HepG2 (cell line): Measurements from ENCODE around the gene CMIP. TPM values are rescaled to one million over a fixed set of nuclear protein-coding genes. Genes with fewer than 3 reads are reported as not detected.
A peak's percentile ranks its signal among the peaks of the same experiment; 100 is the strongest.

Experiments used
- ARID4A ChIP-seq: sonication (generic); formaldehyde crosslinking; IDR thresholded peaks from 2 replicates; pipeline ENCODE4 v1.5.0; 2020; ENCODE audit warnings: mild to moderate bottlenecking, missing genetic modification reagents, borderline replicate concordance
- ATRX ChIP-seq: sonication (generic); formaldehyde crosslinking; IDR thresholded peaks from 2 replicates; pipeline ENCODE4 v1.4.0; 2020; ENCODE audit warnings: missing genetic modification reagents, borderline replicate concordance
- CBFB ChIP-seq: sonication (generic); formaldehyde crosslinking; IDR thresholded peaks from 2 replicates; pipeline ENCODE4 v1.4.0; 2020; ENCODE audit warnings: missing genetic modification reagents
- CEBPB ChIP-seq: IDR thresholded peaks from 2 replicates; pipeline ENCODE4 v1.6.1; 2011; ENCODE audit warnings: low read depth, low read length, improper control_type of control experiment, borderline replicate concordance
- GABPB1 ChIP-seq: IDR thresholded peaks from 2 replicates; pipeline ENCODE4 v1.6.1; 2016; ENCODE audit warnings: mild to moderate bottlenecking, missing genetic modification reagents, moderate library complexity, missing compliant biosample characterization
- JUN ChIP-seq: sonication (generic); formaldehyde crosslinking; IDR thresholded peaks from 2 replicates; pipeline ENCODE4 v1.4.0; 2020; ENCODE audit warnings: mild to moderate bottlenecking, missing genetic modification reagents
- NFKB2 ChIP-seq: sonication (generic); formaldehyde crosslinking; IDR thresholded peaks from 2 replicates; pipeline ENCODE4 v1.4.0; 2020; ENCODE audit warnings: missing genetic modification reagents, borderline replicate concordance
- PAX8 ChIP-seq: sonication (generic); formaldehyde crosslinking; IDR thresholded peaks from 2 replicates; pipeline ENCODE4 v1.8.0; 2022; ENCODE audit warnings: mild to moderate bottlenecking, missing genetic modification reagents, borderline replicate concordance
- RFXAP ChIP-seq: sonication (generic); formaldehyde crosslinking; IDR thresholded peaks from 2 replicates; pipeline ENCODE4 v1.4.0; 2020; ENCODE audit warnings: missing genetic modification reagents, borderline replicate concordance
- SRF ChIP-seq: IDR thresholded peaks from 2 replicates; pipeline ENCODE4 v1.6.1; 2011; ENCODE audit warnings: mild to moderate bottlenecking, low read depth, low read length, moderate library complexity
- ZBTB43 ChIP-seq: sonication (generic); formaldehyde crosslinking; conservative IDR thresholded peaks from 2 replicates; pipeline ENCODE4 v1.4.0; 2020; ENCODE audit warnings: missing genetic modification reagents
- ZNF33B ChIP-seq: sonication (generic); formaldehyde crosslinking; IDR thresholded peaks from 2 replicates; pipeline ENCODE4 v1.5.1; 2020; ENCODE audit warnings: mild to moderate bottlenecking, missing genetic modification reagents
- ZNF841 ChIP-seq: sonication (generic); formaldehyde crosslinking; IDR thresholded peaks from 2 replicates; pipeline ENCODE4 v1.8.1; 2023; ENCODE audit warnings: missing genetic modification reagents, borderline replicate concordance
- ZNF878 ChIP-seq: sonication (generic); formaldehyde crosslinking; IDR thresholded peaks from 2 replicates; pipeline ENCODE4 v1.8.1; 2023; ENCODE audit warnings: mild to moderate bottlenecking, missing genetic modification reagents, moderate library complexity
- ZSCAN29 ChIP-seq: sonication (generic); formaldehyde crosslinking; conservative IDR thresholded peaks from 2 replicates; pipeline ENCODE4 v1.4.0; 2020; ENCODE audit warnings: mild to moderate bottlenecking, missing genetic modification reagents
- polyA plus RNA-seq, 8 experiments: library from polyadenylated mRNA; depleted of rRNA in 3 of 8; stranded (reverse) in 7 of 8; unstranded in 1 of 8; fragments of >200 nt; fragmentation: Illumina TruSeq in 4 of 8; extraction: Trizol in 4 of 8; gene quantifications; 2 replicates each; pipeline versions ENCODE4 v1.2.1 to v1.2.3, GENCODE V29; 2011 to 2016; ENCODE audit warnings: low read depth in 4 of 8, missing spikeins in 1 of 8, mixed read lengths in 1 of 8; ENCODE audit not compliant: insufficient read depth in 1 of 8
- total RNA-seq, 5 experiments: library from RNA; depleted of rRNA; stranded (reverse); fragments of >200 nt; fragmentation: Illumina TruSeq; extraction: Trizol; gene quantifications; 2 replicates each; pipeline ENCODE4 v1.2.3, GENCODE V29; 2016; ENCODE audit warnings: low read depth in 1 of 5
- TF ChIP-seq, protein P1 (sequence below): sonication (generic); formaldehyde crosslinking; IDR thresholded peaks from 2 replicates; pipeline ENCODE4 v1.4.0; 2020; ENCODE audit warnings: missing genetic modification reagents
- TF ChIP-seq, protein P2 (sequence below): sonication (generic); formaldehyde crosslinking; IDR thresholded peaks from 2 replicates; pipeline ENCODE4 v1.4.0; 2020; ENCODE audit warnings: low read depth, missing genetic modification reagents

The CMIP gene
- total and polyA plus RNA-seq, 2 of the 13 experiments (the other 11 are each of a cell fraction or from before 2014, with no cell fraction given): 10.9 to 18.1 TPM

DNA sequence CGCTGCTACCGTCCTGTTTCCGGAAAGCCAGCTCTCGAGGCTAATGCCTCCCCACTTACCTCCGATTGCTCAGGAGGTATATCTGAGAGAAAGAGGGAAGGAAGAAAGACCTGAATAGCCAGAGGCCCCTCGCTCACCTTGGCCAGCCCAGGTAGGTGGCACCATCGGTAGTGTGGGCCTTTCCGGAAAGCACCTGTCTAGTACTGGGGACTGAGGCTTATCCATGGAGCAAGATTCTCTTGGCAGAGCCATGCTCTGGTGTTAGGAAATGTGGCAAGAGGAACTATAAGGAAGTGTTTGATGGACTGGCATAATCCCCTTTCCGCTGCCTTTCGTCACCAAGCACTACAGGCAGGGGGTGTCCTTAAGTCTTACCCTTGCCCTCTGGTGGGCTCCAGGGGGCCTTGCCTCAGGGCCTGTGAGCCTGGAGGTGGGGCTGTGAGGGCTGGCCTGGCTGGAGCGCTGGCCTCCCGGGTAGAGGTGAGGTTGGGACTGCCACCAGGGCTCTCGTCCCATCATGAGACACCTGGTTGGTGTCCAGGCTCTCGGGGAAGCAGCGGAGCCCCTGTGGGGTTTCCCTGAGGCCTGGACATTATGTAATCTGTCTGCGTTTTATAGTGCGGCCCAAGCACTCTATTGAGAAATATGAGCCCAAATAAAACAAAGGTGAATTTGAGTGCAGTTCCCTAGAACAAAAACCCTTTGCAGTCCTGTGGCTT is 2.9 kb downstream of the CMIP start (continued):
- TF ChIP-seq ZNF878 (CRISPR knock-in tag) (no peak), ZBTB43 (no peak), ARID4A (CRISPR knock-in tag) (no peak), SRF (no peak), ATRX (CRISPR knock-in tag) (no peak), CEBPB (peak; percentile 45; the same call in 1 of the 2 replicates), ZSCAN29 (CRISPR knock-in tag) (no peak), JUN (CRISPR knock-in tag) (no peak), NFKB2 (CRISPR knock-in tag) (no peak), ZNF33B (CRISPR knock-in tag) (no peak), GABPB1 (CRISPR knock-in tag) (peak; percentile 43; the same call in 1 of the 2 replicates), PAX8 (CRISPR knock-in tag) (no peak), ZNF841 (no peak), CBFB (CRISPR knock-in tag) (0 out of 2 replicates have a peak, but pooled peaks have one; percentile 33), RFXAP (CRISPR knock-in tag) (no peak)
- TF ChIP-seq, protein P1, sequence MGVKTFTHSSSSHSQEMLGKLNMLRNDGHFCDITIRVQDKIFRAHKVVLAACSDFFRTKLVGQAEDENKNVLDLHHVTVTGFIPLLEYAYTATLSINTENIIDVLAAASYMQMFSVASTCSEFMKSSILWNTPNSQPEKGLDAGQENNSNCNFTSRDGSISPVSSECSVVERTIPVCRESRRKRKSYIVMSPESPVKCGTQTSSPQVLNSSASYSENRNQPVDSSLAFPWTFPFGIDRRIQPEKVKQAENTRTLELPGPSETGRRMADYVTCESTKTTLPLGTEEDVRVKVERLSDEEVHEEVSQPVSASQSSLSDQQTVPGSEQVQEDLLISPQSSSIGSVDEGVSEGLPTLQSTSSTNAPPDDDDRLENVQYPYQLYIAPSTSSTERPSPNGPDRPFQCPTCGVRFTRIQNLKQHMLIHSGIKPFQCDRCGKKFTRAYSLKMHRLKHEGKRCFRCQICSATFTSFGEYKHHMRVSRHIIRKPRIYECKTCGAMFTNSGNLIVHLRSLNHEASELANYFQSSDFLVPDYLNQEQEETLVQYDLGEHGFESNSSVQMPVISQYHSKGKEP (CRISPR knock-in tag): no peak
- TF ChIP-seq, protein P2, sequence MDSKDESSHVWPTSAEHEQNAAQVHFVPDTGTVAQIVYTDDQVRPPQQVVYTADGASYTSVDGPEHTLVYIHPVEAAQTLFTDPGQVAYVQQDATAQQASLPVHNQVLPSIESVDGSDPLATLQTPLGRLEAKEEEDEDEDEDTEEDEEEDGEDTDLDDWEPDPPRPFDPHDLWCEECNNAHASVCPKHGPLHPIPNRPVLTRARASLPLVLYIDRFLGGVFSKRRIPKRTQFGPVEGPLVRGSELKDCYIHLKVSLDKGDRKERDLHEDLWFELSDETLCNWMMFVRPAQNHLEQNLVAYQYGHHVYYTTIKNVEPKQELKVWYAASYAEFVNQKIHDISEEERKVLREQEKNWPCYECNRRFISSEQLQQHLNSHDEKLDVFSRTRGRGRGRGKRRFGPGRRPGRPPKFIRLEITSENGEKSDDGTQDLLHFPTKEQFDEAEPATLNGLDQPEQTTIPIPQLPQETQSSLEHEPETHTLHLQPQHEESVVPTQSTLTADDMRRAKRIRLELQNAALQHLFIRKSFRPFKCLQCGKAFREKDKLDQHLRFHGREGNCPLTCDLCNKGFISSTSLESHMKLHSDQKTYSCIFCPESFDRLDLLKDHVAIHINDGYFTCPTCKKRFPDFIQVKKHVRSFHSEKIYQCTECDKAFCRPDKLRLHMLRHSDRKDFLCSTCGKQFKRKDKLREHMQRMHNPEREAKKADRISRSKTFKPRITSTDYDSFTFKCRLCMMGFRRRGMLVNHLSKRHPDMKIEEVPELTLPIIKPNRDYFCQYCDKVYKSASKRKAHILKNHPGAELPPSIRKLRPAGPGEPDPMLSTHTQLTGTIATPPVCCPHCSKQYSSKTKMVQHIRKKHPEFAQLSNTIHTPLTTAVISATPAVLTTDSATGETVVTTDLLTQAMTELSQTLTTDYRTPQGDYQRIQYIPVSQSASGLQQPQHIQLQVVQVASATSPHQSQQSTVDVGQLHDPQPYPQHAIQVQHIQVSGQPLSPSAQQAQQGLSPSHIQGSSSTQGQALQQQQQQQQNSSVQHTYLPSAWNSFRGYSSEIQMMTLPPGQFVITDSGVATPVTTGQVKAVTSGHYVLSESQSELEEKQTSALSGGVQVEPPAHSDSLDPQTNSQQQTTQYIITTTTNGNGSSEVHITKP (CRISPR knock-in tag): no peak
